Psoas muscle (tissue), 8 donors: Measurements from ENCODE around the gene NHLH1. TPM values are rescaled to one million over a fixed set of nuclear protein-coding genes. Genes with fewer than 3 reads are reported as not detected.

Source experiments
- ATAC-seq, 4 donors: fragments of 200-7000 bp; cut with Tn5 transposase; one replicate each; pipeline ENCODE4 v1.9.1; 2020; ENCODE audit warnings: moderate library complexity in 3 of 4, mild to moderate bottlenecking in 2 of 4
- DNase-seq, 2 donors: peaks; one replicate each; pipeline ENCODE4 v3.0.0-alpha.2; 2020
- H3K27ac ChIP-seq: fragments of 200-600 bp; one replicate; pipeline ENCODE4 v1.8.0; 2022
- H3K27me3 ChIP-seq, 3 donors: fragments of 200-600 bp in 1 of 3; one replicate each; pipeline versions ENCODE4 v1.6.1 to v1.8.0; 2013 to 2022; ENCODE audit warnings: low read length in 2 of 3, mild to moderate bottlenecking in 2 of 3, moderate library complexity in 1 of 3; ENCODE audit not compliant: insufficient read depth in 3 of 3
- H3K36me3 ChIP-seq, 2 donors: fragments of 200-600 bp in 1 of 2; one replicate each; pipeline versions ENCODE4 v1.6.1 to v1.8.0; 2013 to 2022; ENCODE audit warnings: low read depth in 1 of 2, mild to moderate bottlenecking in 1 of 2, moderate library complexity in 1 of 2; ENCODE audit not compliant: insufficient read depth in 1 of 2
- H3K4me1 ChIP-seq: fragments of 200-600 bp; one replicate; pipeline ENCODE4 v1.8.0; 2022
- H3K4me3 ChIP-seq: fragments of 200-600 bp; one replicate; pipeline ENCODE4 v1.8.0; 2022; ENCODE audit warnings: mild to moderate bottlenecking
- H3K9me3 ChIP-seq: fragments of 200-600 bp; one replicate; pipeline ENCODE4 v1.8.0; 2022
- CTCF ChIP-seq: fragments of 200-600 bp; IDR thresholded peaks from one replicate; pipeline ENCODE4 v1.8.0; 2022; ENCODE audit warnings: antibody characterized with exemption
- WGBS, 3 donors: extraction: QIAGEN DNeasy Blood & Tissue Kit; methylation state at CpG; one replicate each; pipeline versions ENCODE4 v1.1.6 to v1.1.7; 2013; 5-methylcytosine and 5-hydroxymethylcytosine counted together
- intact Hi-C, 2 donors: fragments of 100-400 bp; cut with DNase I; formaldehyde crosslinking; loops; one replicate each; pipeline versions ENCODE4 v1.11.0 to v1.14.2; 2022
- polyA plus RNA-seq, 3 donors: library from polyadenylated mRNA; stranded (reverse); fragments of 200-250 nt; gene quantifications; one replicate each; pipeline ENCODE4 v1.2.3, GENCODE V29; 2013
- total RNA-seq, 4 donors: library from RNA; stranded (reverse); fragmentation: NEBNext Ultra II Directional in 2 of 4; extraction: Animal tissue kit (Norgen Biotek cat#: 25700) in 2 of 4; gene quantifications; one replicate each; pipeline versions ENCODE4 v1.2.1 to v1.2.4, GENCODE V29; 2021 to 2023
- donor health status: healthy with polysubstance abuse.
- donor health status: DM: no; HTN: no; CAD: no; lungs with moderate emphysema.
- donor health status: Bipolar disorder and iron deficiency.
- donor health status: healthy.
- donor health status: DM: yes; HTN: yes; CAD: no.
- donor health status: DM: no; HTN: no; CAD: no.
- donor health status: DM: no; HTN: no; CAD: no.
- donor health status: DM: yes; HTN: yes; CAD: no.

NHLH1 gene
- total and polyA plus RNA-seq, 7 donors: 0.06 to 0.20 (median 0.10) TPM; not detected in 3

GRCh38 chr1:160362168-160362957 is 4.5 kb upstream of the NHLH1 start:
- Histone ChIP-seq H3K9me3 (no peaks in the 10 kb centered on the region), H3K4me3 (no peak overlapping the region), H3K36me3 (peaks cover 11 to 37% of the 10 kb centered on the region in 2 donors), H3K27ac (no peak overlapping the region), H3K4me1 (no peaks in the 10 kb centered on the region), H3K27me3 (no peaks in the 10 kb centered on the region)
- DNase-seq (no peak), ATAC-seq (no peak)
- intact Hi-C loops: no loop called here
- 63 to 75% (median 71%) methylated on average over 7 to 9 of the region's 9 CpGs for WGBS, 3 donors
- no peak for TF ChIP-seq CTCF

GRCh38 chr1:160363010-160363409 is 3.9 kb upstream of the NHLH1 start:
- Histone ChIP-seq H3K27ac (no peak overlapping the region), H3K9me3 (no peaks in the 10 kb centered on the region)
- no peak for ATAC-seq

GRCh38 chr1:160363951-160364735 is 2.7 kb upstream of the NHLH1 start:
- no peak for TF ChIP-seq CTCF
- H3K36me3 ChIP-seq: peaks cover 0 to 19% of the 10 kb centered on the region in 2 donors
- intact Hi-C loops: no loop called here
- no peak overlapping the region for H3K4me3 ChIP-seq
- H3K27ac ChIP-seq: no peak overlapping the region
- WGBS, 3 donors: 72 to 77% (median 76%) methylated on average over 12 of the region's 12 CpGs
- DNase-seq: no peak
- no peak for ATAC-seq
- H3K27me3 ChIP-seq: no peaks in the 10 kb centered on the region
- H3K9me3 ChIP-seq: no peaks in the 10 kb centered on the region
- H3K4me1 ChIP-seq: no peaks in the 10 kb centered on the region

More at GRCh38 chr1:160363010-160363409, 3.9 kb upstream of the NHLH1 start:
- 39 to 47% (median 43%) methylated on average over 5 of the region's 5 CpGs for WGBS, 3 donors
- DNase-seq: no peak
- Histone ChIP-seq H3K27me3 (no peaks in the 10 kb centered on the region), H3K36me3 (peaks cover 8 to 31% of the 10 kb centered on the region in 2 donors), H3K4me3 (no peak overlapping the region), H3K4me1 (no peaks in the 10 kb centered on the region)
- TF ChIP-seq CTCF: no peak
- intact Hi-C loops: no loop called here

- H3K4me3 ChIP-seq: no peak overlapping the region
- TF ChIP-seq CTCF: no peak
- no peak for DNase-seq
- no peaks in the 10 kb centered on the region for H3K4me1 ChIP-seq
- WGBS, 3 donors: 91 to 100% (median 100%) methylated on average over 1 of the region's 1 CpG
- intact Hi-C loops: no loop called here
- H3K27me3 ChIP-seq: no peaks in the 10 kb centered on the region
- no peak for ATAC-seq
- no peak overlapping the region for H3K27ac ChIP-seq
- peaks cover 0 to 8% of the 10 kb centered on the region in 2 donors for H3K36me3 ChIP-seq
- H3K9me3 ChIP-seq: no peaks in the 10 kb centered on the region
Measured at GRCh38 chr1:160365325-160365724, 1.5 kb upstream of the NHLH1 start.
